Osteoblast (primary cell): ENCODE measurements around the gene CDCA4. TPM values are rescaled to one million over a fixed set of nuclear protein-coding genes. Genes with fewer than 3 reads are reported as not detected.

Experiments
- DNase-seq: peaks from one replicate; pipeline ENCODE4 v3.0.0; 2011; ENCODE audit warnings: low spot score, mixed read lengths; ENCODE audit not compliant: insufficient read length; ENCODE audit errors: missing footprints
- H2AFZ ChIP-seq: 2 replicates; pipeline ENCODE4 v1.6.0; 2011; ENCODE audit warnings: mild to moderate bottlenecking, low read length
- H3K27ac ChIP-seq: 2 replicates; pipeline ENCODE4 v1.5.1; 2011; ENCODE audit warnings: mild to moderate bottlenecking, low read depth, low read length, moderate library complexity
- H3K27me3 ChIP-seq: 2 replicates; pipeline ENCODE4 v1.6.0; 2012; ENCODE audit warnings: mild to moderate bottlenecking, control low read depth, inconsistent platforms, low read length, moderate library complexity; ENCODE audit not compliant: insufficient read depth
- H3K36me3 ChIP-seq: 2 replicates; pipeline ENCODE4 v1.5.1; 2011; ENCODE audit warnings: mild to moderate bottlenecking, low read length, control low read depth, moderate library complexity; ENCODE audit not compliant: insufficient read depth
- H3K4me1 ChIP-seq: 2 replicates; pipeline ENCODE4 v1.5.1; 2011; ENCODE audit warnings: mild to moderate bottlenecking, low read length, control low read depth, moderate library complexity; ENCODE audit not compliant: insufficient read depth
- H3K4me2 ChIP-seq: 2 replicates; pipeline ENCODE4 v1.6.0; 2011; ENCODE audit warnings: mild to moderate bottlenecking, low read length; ENCODE audit not compliant: insufficient read depth
- H3K4me3 ChIP-seq: fragments of 200-600 bp; sonication (generic); 3 replicates; pipeline ENCODE4 v1.5.1; 2012; ENCODE audit warnings: mild to moderate bottlenecking, low read length, inconsistent platforms; ENCODE audit not compliant: insufficient read depth
- H3K79me2 ChIP-seq: 2 replicates; pipeline ENCODE4 v1.6.0; 2012; ENCODE audit warnings: mild to moderate bottlenecking, low read length, control low read depth, inconsistent platforms; ENCODE audit not compliant: insufficient read depth
- H3K9me3 ChIP-seq: 2 replicates; pipeline ENCODE4 v1.5.1; 2011; ENCODE audit warnings: low read depth, low read length, control low read depth
- H4K20me1 ChIP-seq: 2 replicates; pipeline ENCODE4 v1.6.0; 2012; ENCODE audit warnings: mild to moderate bottlenecking, low read length, control low read depth; ENCODE audit not compliant: insufficient read depth
- CTCF ChIP-seq: IDR thresholded peaks from 2 replicates; pipeline ENCODE4 v1.5.1; 2011; ENCODE audit warnings: mild to moderate bottlenecking, low read depth, low read length, moderate library complexity; ENCODE audit errors: extremely low read depth
- total RNA-seq: library from RNA; depleted of rRNA; stranded (reverse); fragments of >200 nt; gene quantifications from 2 replicates; pipeline ENCODE4 v1.2.3, GENCODE V29; 2012

CDCA4 gene
- total RNA-seq, 1 donor: 13.8 TPM

- H3K27me3 ChIP-seq: no peaks in the 10 kb centered on the region
- no peaks in the 10 kb centered on the region for H3K9me3 ChIP-seq
- TF ChIP-seq CTCF: no peak
- no peak overlapping the region for H3K4me2 ChIP-seq
- H4K20me1 ChIP-seq: no peaks in the 10 kb centered on the region
- peak; percentile 75 for DNase-seq
- no peak overlapping the region for H2AFZ ChIP-seq
- H3K27ac ChIP-seq: no peak overlapping the region
- H3K4me3 ChIP-seq: no peak overlapping the region
- H3K4me1 ChIP-seq: peaks cover 8% of the 10 kb centered on the region
- H3K79me2 ChIP-seq: peaks cover 11% of the 10 kb centered on the region
- H3K36me3 ChIP-seq: no peaks in the 10 kb centered on the region
Measured at GRCh38 chr14:104984056-104984894, 36.6 kb downstream of the CDCA4 start.

DNA sequence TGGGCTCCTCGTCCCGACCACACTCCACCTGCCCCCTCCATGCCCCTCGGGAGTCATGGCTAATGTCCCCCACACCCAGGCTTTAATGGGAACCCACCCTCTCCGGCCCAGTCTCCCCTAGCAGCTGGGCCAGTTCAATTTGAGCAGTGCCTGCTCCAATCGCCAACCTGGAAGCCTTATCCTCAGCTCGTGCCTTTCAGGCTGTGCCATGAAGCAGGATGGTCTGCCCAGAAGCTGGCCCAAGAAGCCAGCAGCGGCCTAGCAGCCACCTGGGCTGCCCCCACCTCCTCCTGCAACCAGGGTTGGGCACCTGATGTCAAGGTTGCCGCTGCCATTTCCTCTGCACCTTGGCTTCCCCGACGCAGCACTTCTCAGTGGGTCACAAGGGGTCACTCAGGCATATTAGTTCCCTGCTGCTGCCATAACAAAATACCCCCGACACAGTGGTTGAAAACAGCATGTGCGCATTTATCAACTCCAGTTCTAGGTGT is 37.6 kb downstream of the CDCA4 start:
- no peak overlapping the region for H3K4me3 ChIP-seq
- H3K4me2 ChIP-seq: no peak overlapping the region

GRCh38 chr14:104982548-104983230 is 38.2 kb downstream of the CDCA4 start:
- no peak overlapping the region for H3K27ac ChIP-seq
- peaks cover 11% of the 10 kb centered on the region for H3K79me2 ChIP-seq
- no peaks in the 10 kb centered on the region for H3K36me3 ChIP-seq
- H3K27me3 ChIP-seq: no peaks in the 10 kb centered on the region
- peak; percentile 74 for DNase-seq
- H2AFZ ChIP-seq: no peak overlapping the region
- H3K9me3 ChIP-seq: no peaks in the 10 kb centered on the region
- peaks cover 10% of the 10 kb centered on the region for H3K4me1 ChIP-seq
- no peak for TF ChIP-seq CTCF
- no peak overlapping the region for H3K4me3 ChIP-seq
- no peak overlapping the region for H3K4me2 ChIP-seq
- H4K20me1 ChIP-seq: no peaks in the 10 kb centered on the region

More for the DNA sequence above, 37.6 kb downstream of the CDCA4 start:
- peaks cover 11% of the 10 kb centered on the region for H3K79me2 ChIP-seq
- H3K27me3 ChIP-seq: no peaks in the 10 kb centered on the region
- no peak overlapping the region for H2AFZ ChIP-seq
- H3K27ac ChIP-seq: no peak overlapping the region
- H3K36me3 ChIP-seq: no peaks in the 10 kb centered on the region
- no peaks in the 10 kb centered on the region for H3K9me3 ChIP-seq
- peaks cover 8% of the 10 kb centered on the region for H3K4me1 ChIP-seq
- peak; percentile 58 for DNase-seq
- TF ChIP-seq CTCF: no peak
- no peaks in the 10 kb centered on the region for H4K20me1 ChIP-seq
